Upper lobe of left lung (tissue), 4 donors: Measurements from ENCODE around the gene CCT4.

Experiments used
- EP300 ChIP-seq, 4 donors: sonication (generic); formaldehyde crosslinking; IDR thresholded peaks; one replicate each; pipeline ENCODE4 v1.5.1; 2017; ENCODE audit warnings: antibody characterized with exemption in 4 of 4, control low read depth in 2 of 4
- POLR2A ChIP-seq, 4 donors: fragments of 450-650 bp; IDR thresholded peaks; one replicate each; pipeline ENCODE4 v1.5.1; 2016 to 2017; ENCODE audit warnings: antibody characterized with exemption in 4 of 4, mild to moderate bottlenecking in 2 of 4
- POLR2AphosphoS5 ChIP-seq, 2 donors: sonication (generic); formaldehyde crosslinking; IDR thresholded peaks; one replicate each; pipeline ENCODE4 v1.5.1; 2017; ENCODE audit warnings: antibody characterized with exemption in 2 of 2
- TF ChIP-seq, protein P1 (sequence below), 6 experiments: fragments of 450-650 bp in 4 of 6; fragments of 200-600 bp in 2 of 6; sonication (generic) in 2 of 6; IDR thresholded peaks; one replicate each; pipeline ENCODE4 v1.5.1; 2016 to 2019; ENCODE audit warnings: antibody characterized with exemption in 6 of 6

DNA sequence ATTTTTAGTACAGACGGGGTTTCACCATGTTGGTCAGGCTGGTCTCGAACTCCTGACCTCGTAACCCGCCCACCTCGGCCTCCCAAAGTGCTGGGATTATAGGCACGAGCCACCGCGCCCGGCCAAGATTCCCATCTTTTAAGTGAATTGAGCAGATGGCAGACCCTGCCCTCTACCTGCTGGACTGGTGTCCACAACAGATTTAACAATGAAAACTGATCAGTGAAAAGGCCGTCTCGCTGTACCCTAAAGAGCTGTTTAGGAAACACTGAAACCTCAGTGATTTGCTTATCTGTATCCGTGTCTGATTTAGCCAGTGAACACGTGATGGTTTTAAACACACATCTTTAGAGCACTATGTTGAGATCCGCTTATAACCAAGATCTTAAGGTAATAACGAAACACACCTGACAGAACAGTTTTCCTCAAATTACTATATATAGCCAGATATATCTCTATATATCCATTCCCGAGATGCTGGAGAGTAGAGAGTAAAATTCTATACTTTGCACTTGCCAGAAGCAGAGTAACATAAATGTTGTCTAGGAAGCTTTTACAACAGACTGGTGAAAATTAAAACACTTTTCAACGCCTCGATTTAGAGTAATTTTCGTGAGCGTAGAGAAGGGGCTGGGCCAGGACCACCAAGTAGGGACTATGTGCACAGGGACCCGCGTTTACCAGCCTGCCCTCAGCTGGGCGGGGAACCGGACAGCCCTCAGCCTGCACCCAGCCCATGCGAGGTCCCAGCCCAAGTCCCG lies 35.2 kb downstream of the CCT4 start:
- TF ChIP-seq, protein P1, sequence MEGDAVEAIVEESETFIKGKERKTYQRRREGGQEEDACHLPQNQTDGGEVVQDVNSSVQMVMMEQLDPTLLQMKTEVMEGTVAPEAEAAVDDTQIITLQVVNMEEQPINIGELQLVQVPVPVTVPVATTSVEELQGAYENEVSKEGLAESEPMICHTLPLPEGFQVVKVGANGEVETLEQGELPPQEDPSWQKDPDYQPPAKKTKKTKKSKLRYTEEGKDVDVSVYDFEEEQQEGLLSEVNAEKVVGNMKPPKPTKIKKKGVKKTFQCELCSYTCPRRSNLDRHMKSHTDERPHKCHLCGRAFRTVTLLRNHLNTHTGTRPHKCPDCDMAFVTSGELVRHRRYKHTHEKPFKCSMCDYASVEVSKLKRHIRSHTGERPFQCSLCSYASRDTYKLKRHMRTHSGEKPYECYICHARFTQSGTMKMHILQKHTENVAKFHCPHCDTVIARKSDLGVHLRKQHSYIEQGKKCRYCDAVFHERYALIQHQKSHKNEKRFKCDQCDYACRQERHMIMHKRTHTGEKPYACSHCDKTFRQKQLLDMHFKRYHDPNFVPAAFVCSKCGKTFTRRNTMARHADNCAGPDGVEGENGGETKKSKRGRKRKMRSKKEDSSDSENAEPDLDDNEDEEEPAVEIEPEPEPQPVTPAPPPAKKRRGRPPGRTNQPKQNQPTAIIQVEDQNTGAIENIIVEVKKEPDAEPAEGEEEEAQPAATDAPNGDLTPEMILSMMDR (IDR thresholded peaks at IDR 0.05) = no peak
- no peak for TF ChIP-seq POLR2AphosphoS5 (IDR thresholded peaks at IDR 0.05)
- no peak for TF ChIP-seq EP300 (IDR thresholded peaks at IDR 0.05)
- TF ChIP-seq POLR2A (IDR thresholded peaks at IDR 0.05) = no peak
